C1 segment of cervical spinal cord (tissue), 14 donors: ENCODE measurements around the gene ECM1.

ENCODE experiments used
- DNase-seq, 14 donors: peaks; one replicate each; lab custom pipeline; 2025; lab: John Stamatoyannopoulos, UW

ECM1 gene

DNA sequence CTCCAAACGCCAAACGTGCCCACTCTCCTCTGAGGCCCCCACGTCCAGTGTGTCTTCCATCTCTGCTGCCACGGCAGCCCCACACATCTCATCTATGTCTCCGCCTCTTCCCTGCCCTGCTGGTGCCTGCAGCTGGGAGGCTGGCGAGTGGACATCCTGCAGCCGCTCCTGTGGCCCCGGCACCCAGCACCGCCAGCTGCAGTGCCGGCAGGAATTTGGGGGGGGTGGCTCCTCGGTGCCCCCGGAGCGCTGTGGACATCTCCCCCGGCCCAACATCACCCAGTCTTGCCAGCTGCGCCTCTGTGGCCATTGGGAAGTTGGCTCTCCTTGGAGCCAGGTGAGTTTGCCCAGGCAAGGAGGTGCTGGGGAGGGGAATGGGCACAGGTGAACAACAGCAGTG lies 49.9 kb downstream of the ECM1 start:
- no peak for DNase-seq

DNA sequence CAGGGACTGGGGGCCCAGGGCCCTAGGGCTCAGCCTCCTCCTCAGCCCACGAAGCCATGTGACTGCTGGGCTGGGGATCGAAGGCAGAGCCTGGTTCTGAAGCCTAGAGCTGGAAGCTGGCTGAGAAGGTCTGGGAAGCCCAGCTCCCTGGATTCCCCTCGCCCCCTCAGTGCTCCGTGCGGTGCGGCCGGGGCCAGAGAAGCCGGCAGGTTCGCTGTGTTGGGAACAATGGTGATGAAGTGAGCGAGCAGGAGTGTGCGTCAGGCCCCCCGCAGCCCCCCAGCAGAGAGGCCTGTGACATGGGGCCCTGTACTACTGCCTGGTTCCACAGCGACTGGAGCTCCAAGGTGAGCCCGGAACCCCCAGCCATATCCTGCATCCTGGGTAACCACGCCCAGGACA lies 50.4 kb downstream of the ECM1 start:
- DNase-seq = no peak

DNA sequence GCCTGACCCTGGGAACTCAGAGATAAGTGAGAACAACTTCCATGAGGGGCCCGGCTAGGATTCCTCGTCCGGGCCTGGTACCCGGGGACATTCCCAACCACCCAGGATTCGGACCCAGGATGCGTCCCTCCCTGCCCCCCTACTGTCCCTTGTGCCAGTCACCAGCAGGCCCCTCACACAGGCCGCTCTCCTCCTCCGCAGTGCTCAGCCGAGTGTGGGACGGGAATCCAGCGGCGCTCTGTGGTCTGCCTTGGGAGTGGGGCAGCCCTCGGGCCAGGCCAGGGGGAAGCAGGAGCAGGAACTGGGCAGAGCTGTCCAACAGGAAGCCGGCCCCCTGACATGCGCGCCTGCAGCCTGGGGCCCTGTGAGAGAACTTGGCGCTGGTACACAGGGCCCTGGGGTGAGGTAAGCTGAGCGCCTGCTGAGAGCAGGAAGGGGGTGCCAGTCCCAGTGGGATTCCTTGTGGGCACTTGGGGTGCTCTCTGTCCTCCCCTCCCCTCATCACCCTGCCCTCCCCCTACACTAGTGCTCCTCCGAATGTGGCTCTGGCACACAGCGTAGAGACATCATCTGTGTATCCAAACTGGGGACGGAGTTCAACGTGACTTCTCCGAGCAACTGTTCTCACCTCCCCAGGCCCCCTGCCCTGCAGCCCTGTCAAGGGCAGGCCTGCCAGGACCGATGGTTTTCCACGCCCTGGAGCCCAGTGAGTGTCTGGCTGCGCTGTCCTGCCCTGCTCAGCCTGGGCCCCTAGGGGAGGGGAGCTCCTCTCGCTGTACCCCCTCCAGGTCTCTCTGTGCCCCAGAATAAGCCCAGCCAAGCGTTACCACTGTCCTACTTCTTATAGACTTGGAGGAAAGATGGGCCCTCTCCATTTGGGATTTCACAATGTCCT lies 51.1 kb downstream of the ECM1 start:
- peak in 7 of 14 donors; percentile 10 to 42 (median 37) for DNase-seq

DNA sequence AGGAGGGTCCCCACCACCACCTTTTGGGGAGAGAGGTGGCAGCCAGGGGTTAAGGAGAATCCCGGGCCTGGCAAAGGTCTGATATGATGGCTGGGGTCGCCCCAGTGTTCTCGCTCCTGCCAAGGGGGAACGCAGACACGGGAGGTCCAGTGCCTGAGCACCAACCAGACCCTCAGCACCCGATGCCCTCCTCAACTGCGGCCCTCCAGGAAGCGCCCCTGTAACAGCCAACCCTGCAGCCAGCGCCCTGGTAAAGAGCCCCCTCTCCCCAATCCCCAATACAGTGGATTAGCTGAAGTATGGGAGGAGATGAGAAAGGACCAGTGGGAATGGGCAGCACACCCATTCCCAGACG lies 51.7 kb downstream of the ECM1 start:
- no peak for DNase-seq

DNA sequence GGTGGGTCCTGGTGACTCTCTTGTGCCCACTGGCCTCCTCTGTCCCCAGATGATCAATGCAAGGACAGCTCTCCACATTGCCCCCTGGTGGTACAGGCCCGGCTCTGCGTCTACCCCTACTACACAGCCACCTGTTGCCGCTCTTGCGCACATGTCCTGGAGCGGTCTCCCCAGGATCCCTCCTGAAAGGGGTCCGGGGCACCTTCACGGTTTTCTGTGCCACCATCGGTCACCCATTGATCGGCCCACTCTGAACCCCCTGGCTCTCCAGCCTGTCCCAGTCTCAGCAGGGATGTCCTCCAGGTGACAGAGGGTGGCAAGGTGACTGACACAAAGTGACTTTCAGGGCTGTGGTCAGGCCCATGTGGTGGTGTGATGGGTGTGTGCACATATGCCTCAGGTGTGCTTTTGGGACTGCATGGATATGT lies 52.1 kb downstream of the ECM1 start:
- DNase-seq = peak in 10 of 14 donors; percentile 10 to 58 (median 31)

DNA sequence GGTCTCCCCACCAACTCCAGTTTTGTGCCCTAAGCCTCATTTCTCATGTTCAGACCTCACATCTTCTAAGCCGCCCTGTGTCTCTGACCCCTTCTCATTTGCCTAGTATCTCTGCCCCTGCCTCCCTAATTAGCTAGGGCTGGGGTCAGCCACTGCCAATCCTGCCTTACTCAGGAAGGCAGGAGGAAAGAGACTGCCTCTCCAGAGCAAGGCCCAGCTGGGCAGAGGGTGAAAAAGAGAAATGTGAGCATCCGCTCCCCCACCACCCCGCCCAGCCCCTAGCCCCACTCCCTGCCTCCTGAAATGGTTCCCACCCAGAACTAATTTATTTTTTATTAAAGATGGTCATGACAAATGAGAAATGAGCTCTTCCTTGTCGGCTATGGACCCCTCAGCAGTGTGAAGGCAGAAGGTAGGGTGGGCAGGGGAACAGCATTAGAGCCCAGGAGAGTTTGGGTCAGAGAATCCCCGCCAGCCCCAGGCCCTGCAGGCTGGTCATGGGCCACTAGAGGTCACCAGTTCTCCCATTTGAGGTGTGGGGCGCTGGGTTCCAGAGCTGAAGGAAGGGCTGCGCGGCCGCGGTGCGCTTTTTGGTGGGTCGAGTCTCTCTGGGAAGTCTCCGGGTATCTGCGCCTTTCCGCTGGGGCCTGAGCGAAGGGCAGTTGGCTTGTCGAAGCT lies 52.8 kb downstream of the ECM1 start:
- peak in 9 of 14 donors; percentile 75 to 93 (median 91) for DNase-seq

DNA sequence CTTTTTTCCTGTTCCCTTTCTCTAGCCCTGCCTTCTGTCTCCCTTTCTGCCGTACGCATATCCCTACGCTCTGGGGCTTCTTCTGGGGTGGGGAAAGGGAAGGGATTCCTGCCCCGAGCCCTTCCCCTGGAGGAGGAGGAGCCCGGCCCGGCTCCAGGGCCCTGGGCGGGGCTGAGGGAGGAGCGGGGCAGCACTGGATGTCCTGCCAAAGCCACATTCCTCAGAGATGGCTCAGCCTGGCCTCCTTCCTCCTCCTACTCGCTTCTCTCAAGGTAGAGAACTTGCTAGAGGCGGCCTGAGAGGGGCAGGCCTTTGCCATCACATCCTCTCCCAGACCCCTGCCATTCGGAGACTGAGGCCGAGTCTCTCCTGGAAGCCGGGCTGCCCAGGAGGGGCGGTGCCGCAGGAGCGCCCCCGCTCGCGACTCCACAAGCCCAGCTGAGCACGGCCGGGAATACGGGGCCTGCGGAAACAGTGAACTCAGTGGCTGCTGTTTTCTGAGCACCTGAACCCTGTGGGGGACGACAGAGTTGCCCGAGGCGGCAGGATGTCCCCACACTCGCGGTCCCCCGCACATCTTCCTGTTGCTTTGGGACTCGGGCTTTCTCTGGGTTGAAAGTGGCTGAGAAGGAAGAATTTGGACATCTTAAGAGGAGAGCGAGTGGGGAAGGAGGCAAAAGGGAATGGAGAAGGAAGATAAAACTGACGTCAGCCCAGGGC lies 53.5 kb downstream of the ECM1 start:
- DNase-seq = peak in 13 of 14 donors; percentile 72 to 93 (median 90)

DNA sequence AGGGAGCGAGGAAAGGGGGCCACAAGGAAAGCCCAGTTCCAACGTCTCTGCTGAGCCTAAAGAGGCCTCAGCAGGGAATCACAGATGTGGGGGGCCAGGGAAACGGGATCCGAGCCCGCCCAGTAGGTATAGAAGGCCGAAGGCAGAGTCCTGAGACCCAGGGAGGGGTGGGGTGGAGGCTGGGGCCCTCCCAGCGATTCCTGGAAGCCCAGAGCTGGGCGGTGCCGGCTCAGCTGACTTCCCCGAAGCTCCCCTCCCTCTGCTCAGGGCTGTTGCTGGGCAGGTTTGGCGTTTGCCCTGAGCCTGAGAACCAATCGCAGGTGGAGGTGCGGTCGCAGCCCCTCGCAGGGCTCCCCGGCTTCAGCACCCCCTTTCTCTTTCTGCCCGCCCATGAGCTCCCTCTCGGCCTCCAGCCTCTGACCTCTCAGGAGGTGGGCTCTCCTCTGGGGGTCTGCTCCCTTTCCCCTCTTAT lies 54.1 kb downstream of the ECM1 start:
- DNase-seq = peak in 12 of 14 donors; percentile 54 to 88 (median 74)

DNA sequence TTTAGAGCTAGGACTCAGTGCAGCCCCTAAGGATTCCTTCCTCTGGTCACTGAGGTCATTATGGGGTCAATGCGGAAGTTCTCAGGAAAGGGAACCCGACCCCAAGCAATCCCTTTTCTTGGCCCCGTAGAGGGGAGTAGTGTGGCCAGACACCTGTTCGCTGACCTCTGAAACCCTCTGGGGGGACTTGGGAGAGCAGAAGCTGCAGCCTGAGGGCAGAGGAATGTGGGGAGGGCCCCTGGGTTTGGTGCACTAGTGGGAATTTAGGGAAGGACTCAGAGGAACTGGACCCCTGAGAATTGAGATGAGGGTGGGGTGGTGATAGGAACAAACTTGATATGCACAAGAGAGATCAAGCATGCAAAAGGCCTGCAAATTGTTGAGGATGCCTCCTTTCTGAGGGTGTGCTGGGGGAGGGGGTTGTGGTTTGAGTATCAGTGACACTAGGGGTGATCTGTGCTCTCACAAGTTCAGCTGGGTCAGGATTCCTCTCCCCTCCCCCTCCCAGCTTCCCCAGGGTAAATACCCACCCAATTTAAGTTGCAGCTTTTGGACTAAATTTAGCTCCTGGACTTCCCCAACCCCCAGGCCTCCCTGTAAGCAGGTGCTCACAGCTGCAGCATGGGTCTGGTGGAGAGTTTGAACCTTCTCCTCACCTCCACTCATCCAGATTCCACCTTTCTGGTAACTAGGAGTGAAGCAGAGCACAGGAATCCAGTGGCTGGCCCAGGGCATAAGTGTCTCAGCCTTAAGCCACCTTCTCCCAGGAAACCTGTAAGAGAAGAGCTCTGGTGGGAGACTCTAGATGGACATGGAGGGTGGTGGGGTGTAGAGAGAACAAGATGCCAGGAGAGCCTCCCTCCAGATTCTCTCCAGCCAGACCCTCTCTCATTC lies 54.8 kb downstream of the ECM1 start:
- peak in 4 of 14 donors; percentile 29 to 47 (median 43) for DNase-seq
